HUES6 (cell line): ENCODE results near the gene NFYC.

ENCODE experiments used
- H3K27ac ChIP-seq: 2 replicates; pipeline ENCODE4 v1.7.0; 2013; ENCODE audit warnings: low read depth, mild to moderate bottlenecking, low read length, inconsistent platforms
- H3K27me3 ChIP-seq: 2 replicates; pipeline ENCODE4 v1.6.1; 2013; ENCODE audit warnings: low read length; ENCODE audit not compliant: control insufficient read depth, insufficient read depth
- H3K36me3 ChIP-seq: 2 replicates; pipeline ENCODE4 v1.6.1; 2013; ENCODE audit warnings: low read length; ENCODE audit not compliant: control insufficient read depth, insufficient read depth
- H3K4me1 ChIP-seq: 2 replicates; pipeline ENCODE4 v1.6.1; 2013; ENCODE audit warnings: low read length; ENCODE audit not compliant: control insufficient read depth, insufficient read depth
- H3K4me3 ChIP-seq: 2 replicates; pipeline ENCODE4 v1.5.1; 2013; ENCODE audit warnings: low read depth, low read length
- H3K9ac ChIP-seq: one replicate; pipeline ENCODE4 v1.6.1; 2013; ENCODE audit warnings: mild to moderate bottlenecking, low read length
- H3K9me3 ChIP-seq: 2 replicates; pipeline ENCODE4 v1.6.1; 2013; ENCODE audit warnings: low read depth, low read length; ENCODE audit not compliant: control insufficient read depth, insufficient read depth

The NFYC gene

GRCh38 chr1:40653851-40654537, 37.5 kb upstream of the NFYC start:
- Histone ChIP-seq H3K36me3 (no peaks in the 10 kb centered on the region), H3K4me3 (peak overlapping the region; percentile 61), H3K4me1 (peaks cover 25% of the 10 kb centered on the region), H3K27me3 (no peaks in the 10 kb centered on the region), H3K9me3 (no peaks in the 10 kb centered on the region), H3K27ac (no peak overlapping the region), H3K9ac (peak overlapping the region; percentile 57)

- H3K27ac ChIP-seq, result no peak overlapping the region
- no peaks in the 10 kb centered on the region for H3K27me3 ChIP-seq
- H3K36me3 ChIP-seq, result no peaks in the 10 kb centered on the region
- H3K4me1 ChIP-seq, result peaks cover 23% of the 10 kb centered on the region
- no peaks in the 10 kb centered on the region for H3K9me3 ChIP-seq
- H3K4me3 ChIP-seq, result no peak overlapping the region
- no peak overlapping the region for H3K9ac ChIP-seq
Measured at GRCh38 chr1:40657046-40657445, 34.5 kb upstream of the NFYC start.

GRCh38 chr1:40658751-40659648, 32.5 kb upstream of the NFYC start:
- Histone ChIP-seq H3K4me1 (peaks cover 37% of the 10 kb centered on the region), H3K9me3 (no peaks in the 10 kb centered on the region), H3K27me3 (no peaks in the 10 kb centered on the region), H3K4me3 (no peak overlapping the region), H3K36me3 (no peaks in the 10 kb centered on the region), H3K9ac (no peak overlapping the region), H3K27ac (no peak overlapping the region)

GRCh38 chr1:40659649-40659947, 31.9 kb upstream of the NFYC start:
- H3K4me3 ChIP-seq, result no peak overlapping the region
- H3K36me3 ChIP-seq, result no peaks in the 10 kb centered on the region
- H3K9me3 ChIP-seq, result no peaks in the 10 kb centered on the region
- no peak overlapping the region for H3K9ac ChIP-seq
- H3K27ac ChIP-seq, result no peak overlapping the region
- peaks cover 37% of the 10 kb centered on the region for H3K4me1 ChIP-seq
- no peaks in the 10 kb centered on the region for H3K27me3 ChIP-seq

- Histone ChIP-seq H3K4me1 (peaks cover 42% of the 10 kb centered on the region), H3K27ac (no peak overlapping the region), H3K9ac (no peak overlapping the region)
Measured at GRCh38 chr1:40661678-40662077, 29.8 kb upstream of the NFYC start.

GRCh38 chr1:40662151-40662550, 29.4 kb upstream of the NFYC start:
- H3K27me3 ChIP-seq, result no peaks in the 10 kb centered on the region
- H3K36me3 ChIP-seq, result no peaks in the 10 kb centered on the region
- H3K9ac ChIP-seq, result no peak overlapping the region
- no peak overlapping the region for H3K4me3 ChIP-seq
- no peak overlapping the region for H3K27ac ChIP-seq
- H3K4me1 ChIP-seq, result peaks cover 42% of the 10 kb centered on the region
- H3K9me3 ChIP-seq, result no peaks in the 10 kb centered on the region

More at GRCh38 chr1:40661678-40662077, 29.8 kb upstream of the NFYC start:
- Histone ChIP-seq H3K9me3 (no peaks in the 10 kb centered on the region), H3K36me3 (no peaks in the 10 kb centered on the region), H3K27me3 (no peaks in the 10 kb centered on the region), H3K4me3 (no peak overlapping the region)

- H3K9ac ChIP-seq, result peak overlapping the region; percentile 54
- H3K27ac ChIP-seq, result no peak overlapping the region
- H3K36me3 ChIP-seq, result no peaks in the 10 kb centered on the region
- H3K4me1 ChIP-seq, result peaks cover 42% of the 10 kb centered on the region
- H3K9me3 ChIP-seq, result no peaks in the 10 kb centered on the region
- no peaks in the 10 kb centered on the region for H3K27me3 ChIP-seq
- no peak overlapping the region for H3K4me3 ChIP-seq
Measured at GRCh38 chr1:40662864-40663263, 28.6 kb upstream of the NFYC start.

- H3K27ac ChIP-seq, result no peak overlapping the region
- H3K9ac ChIP-seq, result peak overlapping the region; percentile 54
- H3K27me3 ChIP-seq, result no peaks in the 10 kb centered on the region
- peaks cover 42% of the 10 kb centered on the region for H3K4me1 ChIP-seq
- H3K4me3 ChIP-seq, result no peak overlapping the region
- H3K36me3 ChIP-seq, result no peaks in the 10 kb centered on the region
- no peaks in the 10 kb centered on the region for H3K9me3 ChIP-seq
Measured at GRCh38 chr1:40663324-40664166, 28.0 kb upstream of the NFYC start.

- Histone ChIP-seq H3K4me1 (peaks cover 42% of the 10 kb centered on the region), H3K27ac (no peak overlapping the region), H3K36me3 (no peaks in the 10 kb centered on the region), H3K9me3 (no peaks in the 10 kb centered on the region), H3K4me3 (peak overlapping the region; percentile 97; the same call in 1 of the 2 replicates), H3K27me3 (no peaks in the 10 kb centered on the region), H3K9ac (no peak overlapping the region)
Measured at GRCh38 chr1:40664167-40664537, 27.4 kb upstream of the NFYC start.

- Histone ChIP-seq H3K27me3 (no peaks in the 10 kb centered on the region), H3K36me3 (no peaks in the 10 kb centered on the region), H3K27ac (no peak overlapping the region), H3K4me3 (peak overlapping the region; percentile 97), H3K4me1 (peaks cover 42% of the 10 kb centered on the region), H3K9me3 (no peaks in the 10 kb centered on the region), H3K9ac (no peak overlapping the region)
Measured at GRCh38 chr1:40664791-40665190, 26.7 kb upstream of the NFYC start.
